CD4-positive, alpha-beta memory T cell (primary cell): Measurements from ENCODE around the gene DGKE. TPM values are rescaled to one million over a fixed set of nuclear protein-coding genes. Genes with fewer than 3 reads are reported as not detected.
A peak's percentile ranks its signal among the peaks of the same experiment; 100 is the strongest.

Source experiments
- CTCF ChIA-PET: fragments of 350-600 bp; sonication (Branson Sonifier 250); formaldehyde crosslinking; loops from one replicate; lab custom pipeline; 2021; ENCODE audit warnings: inconsistent platforms; ENCODE audit not compliant: partially characterized antibody; lab: Charles Lee
- POLR2A ChIA-PET: fragments of 350-600 bp; sonication (Branson Sonifier 250); formaldehyde crosslinking; loops from one replicate; lab custom pipeline; 2021; ENCODE audit not compliant: partially characterized antibody; lab: Charles Lee
- DNase-seq, 5 donors: peaks; one replicate each; pipeline versions ENCODE4 v3.0.0 to v3.0.0-alpha.2; 2020 to 2022; ENCODE audit warnings: mixed read lengths in 1 of 5
- H3K27ac ChIP-seq: one replicate; pipeline ENCODE4 v1.7.0; 2013; ENCODE audit warnings: low read depth, low read length
- H3K27me3 ChIP-seq: 2 replicates; pipeline ENCODE4 v1.7.0; 2013; ENCODE audit warnings: mild to moderate bottlenecking, low read length, moderate library complexity; ENCODE audit not compliant: insufficient read depth
- H3K36me3 ChIP-seq: 2 replicates; pipeline ENCODE4 v1.7.0; 2013; ENCODE audit warnings: mild to moderate bottlenecking, low read length, moderate library complexity; ENCODE audit not compliant: insufficient read depth
- H3K4me1 ChIP-seq: 2 replicates; pipeline ENCODE4 v1.7.0; 2013; ENCODE audit warnings: mild to moderate bottlenecking, low read length, moderate library complexity; ENCODE audit not compliant: insufficient read depth
- H3K4me3 ChIP-seq, 2 donors: one replicate each; pipeline ENCODE4 v1.7.0; 2013; ENCODE audit warnings: low read length in 2 of 2, mild to moderate bottlenecking in 1 of 2
- H3K9me3 ChIP-seq, 2 donors: one replicate each; pipeline ENCODE4 v1.7.0; 2013; ENCODE audit warnings: low read length in 2 of 2, control low read depth in 1 of 2; ENCODE audit not compliant: control insufficient read depth in 1 of 2
- H3K27ac Mint-ChIP-seq, 7 donors: one replicate each; pipeline ENCODE4 v1.8.0; 2020 to 2021; ENCODE audit warnings: mixed read lengths in 7 of 7, mild to moderate bottlenecking in 6 of 7, inconsistent platforms in 3 of 7, moderate library complexity in 3 of 7
- H3K27me3 Mint-ChIP-seq, 2 donors: one replicate each; pipeline ENCODE4 v1.8.0; 2020 to 2021; ENCODE audit warnings: mixed read lengths in 2 of 2
- H3K36me3 Mint-ChIP-seq, 2 donors: one replicate each; pipeline ENCODE4 v1.8.0; 2020 to 2021; ENCODE audit warnings: mixed read lengths in 2 of 2, inconsistent platforms in 1 of 2, mild to moderate bottlenecking in 1 of 2
- H3K4me1 Mint-ChIP-seq, 4 donors: one replicate each; pipeline ENCODE4 v1.8.0; 2020 to 2021; ENCODE audit warnings: mixed read lengths in 4 of 4, mild to moderate bottlenecking in 1 of 4
- H3K4me3 Mint-ChIP-seq, 8 donors: one replicate each; pipeline ENCODE4 v1.8.0; 2020 to 2021; ENCODE audit warnings: mixed read lengths in 8 of 8, mild to moderate bottlenecking in 7 of 8, moderate library complexity in 6 of 8, inconsistent platforms in 3 of 8
- H3K9me3 Mint-ChIP-seq, 8 donors: one replicate each; pipeline ENCODE4 v1.8.0; 2020 to 2021; ENCODE audit warnings: mixed read lengths in 8 of 8, mild to moderate bottlenecking in 5 of 8, inconsistent platforms in 3 of 8, moderate library complexity in 1 of 8
- intact Hi-C: fragments of 100-400 bp; cut with micrococcal nuclease; formaldehyde crosslinking; loops from one replicate; pipeline ENCODE4 v1.15.1; 2023
- polyA plus RNA-seq, 2 donors: library from polyadenylated mRNA; unstranded; fragments of 300-500 nt; fragmentation: Illumina TruSeq; gene quantifications; one replicate each; pipeline ENCODE4 v1.2.3, GENCODE V29; 2021
- total RNA-seq, 2 experiments: library from RNA; stranded (reverse); gene quantifications; one replicate each; pipeline ENCODE4 v1.2.3, GENCODE V29; 2021

The DGKE gene
- total and polyA plus RNA-seq, 4 experiments from 2014 or later, result 4.3 to 37.7 (median 21.9) TPM

DNA sequence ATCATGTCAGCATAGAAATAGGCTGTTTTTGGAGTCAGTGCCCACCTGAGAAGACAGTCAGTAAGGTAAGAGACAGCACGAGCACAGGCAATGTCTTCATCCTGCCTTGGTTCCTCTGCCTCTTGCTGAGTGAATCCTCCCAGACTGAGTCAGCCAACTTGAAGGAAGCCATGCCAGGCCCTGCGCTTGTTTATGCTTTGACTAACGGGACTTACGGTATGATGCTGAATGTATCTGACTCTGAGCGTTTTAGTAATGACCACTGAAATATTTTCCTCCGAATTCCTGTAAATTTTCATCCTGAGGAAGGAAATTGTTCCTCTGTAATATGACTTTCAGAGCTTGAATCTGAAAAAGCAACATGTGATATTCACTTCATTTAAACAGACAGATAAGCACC lies 18.2 kb upstream of the DGKE start:
- no peak overlapping the region for H3K27ac ChIP-seq
- Mint-ChIP-seq H3K4me1 (peaks cover 0 to 4% (median 4%) of the 10 kb centered on the region in 4 donors), H3K27me3 (no peaks in the 10 kb centered on the region), H3K9me3 (no peaks in the 10 kb centered on the region), H3K4me3 (no peak overlapping the region), H3K27ac (no peak overlapping the region), H3K36me3 (peaks cover 3 to 10% of the 10 kb centered on the region in 2 donors)
- peaks cover 4% of the 10 kb centered on the region for H3K4me1 ChIP-seq
- intact Hi-C loops, result no loop called here
- DNase-seq, result no peak
- POLR2A ChIA-PET, result no interaction called here
- CTCF ChIA-PET, result interaction anchor here (7.3 kb wide), 1 partner anchor 127 kb away, joined by 172 read pairs; no protein-coding TSS in a partner anchor
- H3K9me3 ChIP-seq, result no peaks in the 10 kb centered on the region
- H3K4me3 ChIP-seq, result no peak overlapping the region
- H3K36me3 ChIP-seq, result no peaks in the 10 kb centered on the region
- no peaks in the 10 kb centered on the region for H3K27me3 ChIP-seq

DNA sequence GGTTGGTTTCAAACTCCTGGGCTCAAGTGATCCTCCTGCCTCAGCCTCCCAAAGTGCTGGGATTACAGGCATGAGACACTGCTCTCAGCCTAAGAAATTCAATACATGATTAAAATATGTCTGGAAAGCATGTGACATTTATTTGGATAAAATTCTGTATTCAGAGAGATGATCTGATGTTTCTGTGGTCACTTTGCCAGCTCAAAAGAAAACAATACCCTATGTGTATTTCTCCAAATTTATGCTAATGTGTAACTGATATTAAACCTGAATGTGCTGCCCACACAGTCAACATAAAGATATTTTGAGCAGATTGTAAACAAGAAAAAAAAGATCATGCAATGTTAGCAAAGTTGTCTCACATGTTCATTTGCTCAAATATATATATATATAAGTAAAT lies 16.9 kb upstream of the DGKE start:
- H3K4me3 ChIP-seq, result no peak overlapping the region
- no peaks in the 10 kb centered on the region for H3K27me3 Mint-ChIP-seq
- no peaks in the 10 kb centered on the region for H3K36me3 ChIP-seq
- POLR2A ChIA-PET, result no interaction called here
- H3K9me3 ChIP-seq, result no peaks in the 10 kb centered on the region
- no peak overlapping the region for H3K27ac Mint-ChIP-seq
- H3K36me3 Mint-ChIP-seq, result peaks cover 3 to 10% of the 10 kb centered on the region in 2 donors
- peaks cover 4% of the 10 kb centered on the region for H3K4me1 ChIP-seq
- no peaks in the 10 kb centered on the region for H3K9me3 Mint-ChIP-seq
- H3K27me3 ChIP-seq, result no peaks in the 10 kb centered on the region
- CTCF ChIA-PET, result interaction anchor here (5.2 to 7.3 kb wide), 2 partner anchors 17 to 125 kb away, joined by 38 to 172 read pairs; partner anchors contain the start of genes C17orf67 and DGKE
- H3K27ac ChIP-seq, result no peak overlapping the region
- no peak overlapping the region for H3K4me3 Mint-ChIP-seq
- peaks cover 0 to 4% (median 4%) of the 10 kb centered on the region in 4 donors for H3K4me1 Mint-ChIP-seq
- intact Hi-C loops, result no loop called here
- no peak for DNase-seq

DNA sequence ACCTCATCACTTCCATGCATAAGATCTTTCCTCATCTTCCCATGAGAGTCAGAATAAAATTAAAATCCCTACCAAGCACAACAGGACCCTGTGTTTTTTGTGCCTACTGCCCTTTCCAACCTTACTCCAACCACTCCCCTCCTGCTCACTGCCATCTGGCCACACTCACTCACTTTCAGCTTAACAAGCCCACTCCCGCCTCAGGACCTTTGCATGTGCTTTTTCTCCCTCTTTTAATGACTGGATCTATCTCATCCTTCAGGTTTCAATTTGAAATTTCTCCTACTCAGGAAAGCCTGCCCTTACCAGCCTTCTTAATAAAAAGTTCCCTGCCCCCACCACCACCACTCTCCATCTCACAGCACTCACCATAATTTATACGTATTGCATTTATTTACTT lies 14.9 kb upstream of the DGKE start:
- ChIA-PET CTCF (interaction anchor here (0.6 to 7.3 kb wide), 20 partner anchors 15 to 144 kb away, joined by 3 to 172 read pairs (median 6); partner anchors contain the start of genes C17orf67, COIL and DGKE), POLR2A (interaction anchor here (1.1 to 2.0 kb wide), 3 partner anchors 14 to 95 kb away, joined by 4 to 21 read pairs (median 6); partner anchors contain the start of genes C17orf67, DGKE and TRIM25)
- Histone ChIP-seq H3K4me1 (peaks cover 4% of the 10 kb centered on the region), H3K4me3 (no peak overlapping the region), H3K36me3 (no peaks in the 10 kb centered on the region), H3K9me3 (no peaks in the 10 kb centered on the region), H3K27ac (no peak overlapping the region), H3K27me3 (no peaks in the 10 kb centered on the region)
- H3K27ac Mint-ChIP-seq, result peak overlapping the region in 1 of 7 donors; percentile 49
- intact Hi-C loops, result loop anchor here (1.0 kb wide), 4 partner anchors 14 to 142 kb away; partner anchors contain the start of genes C17orf67 and COIL
- H3K27me3 Mint-ChIP-seq, result no peaks in the 10 kb centered on the region
- H3K9me3 Mint-ChIP-seq, result no peaks in the 10 kb centered on the region
- H3K4me1 Mint-ChIP-seq, result peaks cover 0 to 4% (median 4%) of the 10 kb centered on the region in 4 donors
- DNase-seq, result no peak
- H3K36me3 Mint-ChIP-seq, result peaks cover 4 to 7% of the 10 kb centered on the region in 2 donors
- peak overlapping the region in 1 of 8 donors; percentile 24 for H3K4me3 Mint-ChIP-seq

DNA sequence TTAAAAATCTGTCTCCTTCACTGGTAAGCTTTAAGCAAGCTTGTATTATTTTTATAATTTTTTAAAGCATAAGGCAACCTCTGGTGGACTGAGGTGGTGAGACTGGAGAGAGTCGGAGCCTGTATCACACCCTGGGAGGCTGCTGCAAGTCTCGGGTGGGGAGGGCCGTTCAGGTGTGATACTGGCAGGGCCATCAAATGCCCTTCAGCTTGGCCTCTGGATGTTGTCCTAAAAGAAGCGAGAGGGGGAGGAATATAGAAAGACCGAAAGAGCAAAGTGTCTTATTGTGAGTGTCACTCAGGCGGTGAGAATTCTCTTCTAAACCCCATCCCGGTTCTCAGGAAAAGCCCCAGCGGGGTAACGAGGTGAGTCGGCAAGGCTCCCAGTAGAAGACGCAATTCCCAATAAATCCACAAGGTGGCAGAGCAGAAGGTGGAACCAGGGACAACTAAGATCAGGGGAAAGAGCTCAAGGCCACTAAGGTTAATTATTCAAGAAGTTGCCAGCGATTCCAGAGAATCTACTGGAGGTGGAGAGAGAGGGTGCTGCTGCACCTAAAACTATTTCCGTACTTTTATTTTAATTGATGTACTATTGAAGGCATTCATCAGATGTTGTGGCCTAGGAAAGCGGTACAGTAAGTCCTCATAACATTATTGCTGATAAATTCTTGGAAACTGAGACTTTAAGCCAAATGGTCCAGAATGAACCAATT lies 14.4 kb upstream of the DGKE start:
- Mint-ChIP-seq H3K4me3 (no peak overlapping the region), H3K9me3 (no peaks in the 10 kb centered on the region), H3K36me3 (peaks cover 6 to 9% of the 10 kb centered on the region in 2 donors), H3K27me3 (no peaks in the 10 kb centered on the region), H3K4me1 (peaks cover 0 to 6% (median 4%) of the 10 kb centered on the region in 4 donors), H3K27ac (peak overlapping the region in 1 of 7 donors; percentile 29)
- peak; percentile 69 to 78 (median 71) for DNase-seq
- no peaks in the 10 kb centered on the region for H3K36me3 ChIP-seq
- intact Hi-C loops, result loop anchor here (1.0 kb wide), 4 partner anchors 14 to 142 kb away; partner anchors contain the start of genes C17orf67 and COIL
- no peak overlapping the region for H3K27ac ChIP-seq
- no peak overlapping the region for H3K4me3 ChIP-seq
- POLR2A ChIA-PET, result interaction anchor here (1.1 to 2.0 kb wide), 3 partner anchors 14 to 94 kb away, joined by 4 to 21 read pairs (median 6); partner anchors contain the start of genes C17orf67, DGKE and TRIM25
- CTCF ChIA-PET, result interaction anchor here (0.6 to 7.3 kb wide), 33 partner anchors 10 to 144 kb away, joined by 3 to 172 read pairs (median 5); partner anchors contain the start of genes C17orf67 and DGKE
- peaks cover 4% of the 10 kb centered on the region for H3K4me1 ChIP-seq
- no peaks in the 10 kb centered on the region for H3K27me3 ChIP-seq
- H3K9me3 ChIP-seq, result no peaks in the 10 kb centered on the region

DNA sequence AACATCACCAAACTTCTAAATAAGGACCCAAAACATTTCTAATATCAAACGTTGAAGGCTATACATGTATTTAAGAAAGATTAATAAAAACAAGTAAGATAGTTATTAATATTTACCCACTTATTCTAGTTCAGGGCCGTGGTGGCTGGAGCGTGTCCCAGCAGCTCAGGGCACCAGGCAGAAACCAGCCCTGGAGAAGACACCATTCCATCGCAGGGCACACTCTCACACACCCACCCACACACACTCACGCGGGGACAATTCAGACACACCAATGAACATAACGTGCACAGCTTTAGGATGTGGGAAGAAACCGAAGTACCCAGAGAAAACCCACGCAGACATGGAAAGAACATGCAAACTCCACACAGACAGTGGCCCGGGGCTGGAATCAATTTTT lies 13.7 kb upstream of the DGKE start:
- Histone ChIP-seq H3K4me1 (peaks cover 4% of the 10 kb centered on the region), H3K9me3 (no peaks in the 10 kb centered on the region), H3K4me3 (no peak overlapping the region), H3K36me3 (no peaks in the 10 kb centered on the region), H3K27ac (no peak overlapping the region), H3K27me3 (no peaks in the 10 kb centered on the region)
- H3K4me1 Mint-ChIP-seq, result peaks cover 0 to 6% (median 4%) of the 10 kb centered on the region in 4 donors
- ChIA-PET CTCF (interaction anchor here (0.7 to 7.3 kb wide), 30 partner anchors 9 to 456 kb away, joined by 3 to 172 read pairs (median 5); partner anchors contain the start of genes C17orf67 and DGKE), POLR2A (interaction anchor here (1.1 to 2.0 kb wide), 3 partner anchors 13 to 94 kb away, joined by 4 to 21 read pairs (median 6); partner anchors contain the start of genes C17orf67, DGKE and TRIM25)
- peak overlapping the region in 1 of 8 donors; percentile 4 for H3K4me3 Mint-ChIP-seq
- no peak for DNase-seq
- H3K36me3 Mint-ChIP-seq, result peaks cover 4 to 7% of the 10 kb centered on the region in 2 donors
- H3K9me3 Mint-ChIP-seq, result no peaks in the 10 kb centered on the region
- no peak overlapping the region for H3K27ac Mint-ChIP-seq
- H3K27me3 Mint-ChIP-seq, result no peaks in the 10 kb centered on the region
- intact Hi-C loops, result no loop called here

DNA sequence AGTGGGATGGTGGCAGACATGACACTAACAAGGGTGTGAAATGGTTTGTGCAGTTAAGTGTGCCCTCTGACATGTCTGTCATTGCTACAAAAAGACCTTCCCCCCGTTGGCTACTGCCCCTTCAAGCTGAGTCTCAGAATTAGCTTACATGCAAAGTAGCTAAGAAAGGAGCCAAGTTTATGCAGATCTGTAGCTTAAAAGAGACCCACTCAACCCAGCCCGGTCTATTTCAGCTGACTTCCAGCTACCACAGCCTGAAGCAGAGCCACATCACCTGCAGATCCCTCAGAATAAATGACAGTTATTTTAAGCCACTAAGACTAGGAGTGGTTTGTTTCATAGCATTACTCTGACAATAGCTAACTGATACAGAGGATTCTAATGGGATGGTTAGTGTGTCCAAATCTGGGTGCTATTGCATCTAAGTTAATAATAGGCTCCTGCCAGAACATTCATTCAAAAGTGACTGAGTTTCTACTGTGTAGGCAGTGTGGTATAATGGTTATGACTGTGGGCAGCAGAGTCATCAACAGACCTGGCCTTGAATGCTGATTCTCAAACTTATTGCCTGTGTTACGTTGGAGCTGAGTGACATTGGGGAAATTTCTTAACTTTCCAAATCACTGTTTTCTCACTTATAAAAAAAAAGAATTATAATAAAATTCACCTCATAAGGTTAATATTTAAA lies 12.0 kb upstream of the DGKE start:
- no peak overlapping the region for H3K4me3 ChIP-seq
- Mint-ChIP-seq H3K36me3 (peaks cover 4% of the 10 kb centered on the region in 2 donors), H3K4me1 (peaks cover 0 to 6% (median 4%) of the 10 kb centered on the region in 4 donors), H3K27me3 (no peaks in the 10 kb centered on the region), H3K4me3 (no peak overlapping the region), H3K9me3 (no peaks in the 10 kb centered on the region), H3K27ac (no peak overlapping the region)
- H3K27ac ChIP-seq, result no peak overlapping the region
- POLR2A ChIA-PET, result interaction anchor here (1.5 to 1.7 kb wide), 2 partner anchors 11 to 13 kb away, joined by 5 to 7 read pairs; partner anchors contain the start of genes C17orf67 and DGKE
- no peaks in the 10 kb centered on the region for H3K9me3 ChIP-seq
- intact Hi-C loops, result no loop called here
- H3K27me3 ChIP-seq, result no peaks in the 10 kb centered on the region
- CTCF ChIA-PET, result interaction anchor here (3.3 to 7.3 kb wide), 2 partner anchors 114 to 121 kb away, joined by 19 to 172 read pairs; no protein-coding TSS in a partner anchor
- no peak for DNase-seq
- H3K4me1 ChIP-seq, result peaks cover 4% of the 10 kb centered on the region
- H3K36me3 ChIP-seq, result no peaks in the 10 kb centered on the region
